Skeletal muscle satellite cell (primary cell): ENCODE data around the gene MMP11.

Source experiments
- H3K27me3 ChIP-seq: 2 replicates; pipeline ENCODE4 v1.7.0; 2013; ENCODE audit warnings: low read length; ENCODE audit not compliant: control insufficient read depth, insufficient read depth
- H3K36me3 ChIP-seq: 2 replicates; pipeline ENCODE4 v1.7.0; 2013; ENCODE audit warnings: mild to moderate bottlenecking, control low read depth, low read length; ENCODE audit not compliant: insufficient read depth
- H3K4me1 ChIP-seq: 2 replicates; pipeline ENCODE4 v1.7.0; 2013; ENCODE audit warnings: low read length; ENCODE audit not compliant: control insufficient read depth, insufficient read depth
- H3K4me2 ChIP-seq: 2 replicates; pipeline ENCODE4 v1.7.0; 2013; ENCODE audit warnings: mild to moderate bottlenecking, low read length
- H3K4me3 ChIP-seq: 2 replicates; pipeline ENCODE4 v1.7.0; 2013; ENCODE audit warnings: low read length
- H3K9ac ChIP-seq: 2 replicates; pipeline ENCODE4 v1.7.0; 2013; ENCODE audit warnings: mild to moderate bottlenecking, low read depth, low read length, moderate library complexity
- H3K9me3 ChIP-seq: replicated peaks from 2 replicates; pipeline ENCODE4 v1.7.0; 2013; ENCODE audit warnings: mild to moderate bottlenecking, control low read depth, low read length

The MMP11 gene

DNA sequence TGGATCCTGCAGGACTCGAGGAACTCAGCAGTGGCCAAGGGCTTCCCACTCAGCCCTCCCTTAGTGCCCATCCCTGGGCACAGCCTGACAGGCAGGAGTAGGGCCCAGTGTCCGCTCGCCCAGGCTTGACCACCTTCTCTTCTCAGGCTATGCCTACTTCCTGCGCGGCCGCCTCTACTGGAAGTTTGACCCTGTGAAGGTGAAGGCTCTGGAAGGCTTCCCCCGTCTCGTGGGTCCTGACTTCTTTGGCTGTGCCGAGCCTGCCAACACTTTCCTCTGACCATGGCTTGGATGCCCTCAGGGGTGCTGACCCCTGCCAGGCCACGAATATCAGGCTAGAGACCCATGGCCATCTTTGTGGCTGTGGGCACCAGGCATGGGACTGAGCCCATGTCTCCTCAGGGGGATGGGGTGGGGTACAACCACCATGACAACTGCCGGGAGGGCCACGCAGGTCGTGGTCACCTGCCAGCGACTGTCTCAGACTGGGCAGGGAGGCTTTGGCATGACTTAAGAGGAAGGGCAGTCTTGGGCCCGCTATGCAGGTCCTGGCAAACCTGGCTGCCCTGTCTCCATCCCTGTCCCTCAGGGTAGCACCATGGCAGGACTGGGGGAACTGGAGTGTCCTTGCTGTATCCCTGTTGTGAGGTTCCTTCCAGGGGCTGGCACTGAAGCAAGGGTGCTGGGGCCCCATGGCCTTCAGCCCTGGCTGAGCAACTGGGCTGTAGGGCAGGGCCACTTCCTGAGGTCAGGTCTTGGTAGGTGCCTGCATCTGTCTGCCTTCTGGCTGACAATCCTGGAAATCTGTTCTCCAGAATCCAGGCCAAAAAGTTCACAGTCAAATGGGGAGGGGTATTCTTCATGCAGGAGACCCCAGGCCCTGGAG is 10.9 kb downstream of the MMP11 start:
- Histone ChIP-seq H3K36me3 (no peaks in the 10 kb centered on the region), H3K4me1 (peaks cover 26% of the 10 kb centered on the region), H3K9ac (no peak overlapping the region), H3K9me3 (no peaks in the 10 kb centered on the region), H3K4me3 (no peak overlapping the region), H3K27me3 (no peaks in the 10 kb centered on the region), H3K4me2 (no peak overlapping the region)

DNA sequence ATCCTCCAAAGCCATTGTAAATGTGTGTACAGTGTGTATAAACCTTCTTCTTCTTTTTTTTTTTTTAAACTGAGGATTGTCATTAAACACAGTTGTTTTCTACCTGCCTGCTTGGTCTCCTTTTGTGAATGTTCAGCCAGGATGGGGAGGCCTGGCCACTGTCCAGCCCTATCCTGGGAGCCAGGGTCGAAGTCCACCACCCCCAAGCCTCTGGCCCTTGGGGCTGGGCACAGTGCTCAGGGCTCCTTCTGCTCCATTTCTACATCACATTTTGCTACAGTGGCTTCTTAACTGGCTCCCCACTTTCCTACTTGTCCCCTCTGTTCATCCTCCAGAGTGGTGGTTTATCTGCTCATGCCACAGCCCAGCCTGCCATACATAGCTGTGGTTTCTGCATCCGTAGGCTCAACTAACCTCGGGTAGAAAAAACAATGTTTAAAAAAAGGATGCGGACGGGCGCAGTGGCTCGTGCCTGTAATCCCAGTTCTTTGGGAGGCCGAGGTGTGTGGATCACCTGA is 11.6 kb downstream of the MMP11 start:
- no peaks in the 10 kb centered on the region for H3K9me3 ChIP-seq
- H3K9ac ChIP-seq, result no peak overlapping the region
- peaks cover 28% of the 10 kb centered on the region for H3K4me1 ChIP-seq
- H3K27me3 ChIP-seq, result no peaks in the 10 kb centered on the region
- H3K36me3 ChIP-seq, result no peaks in the 10 kb centered on the region
- no peak overlapping the region for H3K4me3 ChIP-seq
- H3K4me2 ChIP-seq, result no peak overlapping the region

DNA sequence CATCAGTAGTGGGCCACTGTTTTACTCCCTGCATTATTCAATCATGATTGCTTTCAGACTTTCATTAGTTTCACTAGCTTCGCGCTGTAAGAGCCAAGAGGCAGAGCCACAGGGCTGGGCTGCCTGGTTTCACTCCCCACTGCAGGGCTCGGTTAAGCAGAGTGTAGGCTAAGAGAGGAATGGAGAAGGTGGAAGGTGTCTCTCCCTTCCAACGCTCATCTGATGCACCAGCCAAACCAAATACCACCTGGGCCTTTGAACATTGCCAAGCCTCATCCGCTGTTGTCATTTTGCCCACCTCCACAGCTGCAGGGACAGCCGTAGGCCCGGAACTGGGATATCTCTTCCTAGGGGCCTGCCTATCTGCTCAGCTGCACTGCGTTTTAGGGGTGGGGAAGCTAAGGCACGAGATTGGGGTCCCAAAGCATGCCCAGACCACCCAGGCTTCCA is 13.6 kb downstream of the MMP11 start:
- no peaks in the 10 kb centered on the region for H3K27me3 ChIP-seq
- peak overlapping the region; percentile 89 for H3K4me2 ChIP-seq
- H3K4me3 ChIP-seq, result peak overlapping the region; percentile 99
- no peaks in the 10 kb centered on the region for H3K9me3 ChIP-seq
- H3K4me1 ChIP-seq, result peaks cover 28% of the 10 kb centered on the region
- H3K36me3 ChIP-seq, result no peaks in the 10 kb centered on the region
- H3K9ac ChIP-seq, result peak overlapping the region; percentile 100

DNA sequence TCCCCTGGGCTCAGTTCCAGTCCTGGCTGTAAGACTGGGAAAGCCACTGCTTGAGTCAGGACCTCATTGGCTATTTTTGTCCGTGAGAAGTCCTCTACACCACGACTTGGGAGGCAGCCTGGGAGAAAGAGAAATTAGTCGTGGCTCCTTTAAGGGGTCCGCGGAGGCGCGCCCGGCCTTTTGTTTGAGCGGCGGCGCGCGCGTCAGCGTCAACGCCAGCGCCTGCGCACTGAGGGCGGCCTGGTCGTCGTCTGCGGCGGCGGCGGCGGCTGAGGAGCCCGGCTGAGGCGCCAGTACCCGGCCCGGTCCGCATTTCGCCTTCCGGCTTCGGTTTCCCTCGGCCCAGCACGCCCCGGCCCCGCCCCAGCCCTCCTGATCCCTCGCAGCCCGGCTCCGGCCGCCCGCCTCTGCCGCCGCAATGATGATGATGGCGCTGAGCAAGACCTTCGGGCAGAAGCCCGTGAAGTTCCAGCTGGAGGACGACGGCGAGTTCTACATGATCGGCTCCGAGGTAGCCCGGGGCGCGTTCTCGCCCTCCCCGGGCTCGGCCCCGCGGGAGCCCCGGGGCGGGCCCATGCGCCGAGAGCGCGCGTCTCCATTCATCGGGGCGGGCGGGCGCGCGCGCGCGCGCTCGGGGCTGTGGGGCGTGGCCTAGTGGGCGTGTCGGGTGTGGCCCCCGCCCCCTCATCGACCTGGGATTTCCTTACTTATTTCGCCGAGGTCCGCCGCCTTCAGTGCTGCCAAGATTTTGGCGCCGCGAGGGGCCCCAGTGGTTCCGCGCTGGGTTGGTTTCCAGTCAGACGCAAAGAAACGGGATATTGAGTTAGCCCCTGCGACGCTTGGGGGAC is 14.3 kb downstream of the MMP11 start, which contains the start of gene SMARCB1:
Gene SMARCB1, plus strand, starts transcription at position 215 of the 848 bp plus-strand sequence. Its CDS starts 204 bp downstream, at position 419.
- peak within 1 kb of the TSS; percentile 89 for H3K4me2 ChIP-seq
- H3K4me1 ChIP-seq, result peaks cover 21% of the 10 kb centered on the region
- peak within 1 kb of the TSS; percentile 99 for H3K4me3 ChIP-seq
- H3K36me3 ChIP-seq, result peaks cover 5% of the 10 kb centered on the region
- peak within 1 kb of the TSS; percentile 100 for H3K9ac ChIP-seq
- H3K9me3 ChIP-seq, result no peaks in the 10 kb centered on the region
- H3K27me3 ChIP-seq, result no peaks in the 10 kb centered on the region

DNA sequence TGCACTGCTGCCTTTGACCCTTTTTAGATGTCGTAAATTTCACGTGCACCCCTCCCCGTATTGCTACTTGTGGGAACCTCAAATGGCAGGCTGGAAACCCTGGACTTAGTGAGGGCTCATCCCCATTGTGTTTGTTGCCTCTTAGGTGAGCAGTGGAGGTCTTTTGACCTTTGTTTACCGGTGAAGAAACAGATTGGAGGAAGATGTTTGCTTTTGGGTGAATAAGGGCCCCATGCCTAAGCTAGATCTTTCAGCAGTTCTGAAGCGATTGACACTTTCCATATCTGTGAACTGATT is 14.9 kb downstream of the MMP11 start:
- Histone ChIP-seq H3K4me2 (peak overlapping the region; percentile 89), H3K4me3 (peak overlapping the region; percentile 99), H3K4me1 (peaks cover 17% of the 10 kb centered on the region), H3K9me3 (no peaks in the 10 kb centered on the region), H3K9ac (peak overlapping the region; percentile 100), H3K36me3 (peaks cover 10% of the 10 kb centered on the region), H3K27me3 (no peaks in the 10 kb centered on the region)

DNA sequence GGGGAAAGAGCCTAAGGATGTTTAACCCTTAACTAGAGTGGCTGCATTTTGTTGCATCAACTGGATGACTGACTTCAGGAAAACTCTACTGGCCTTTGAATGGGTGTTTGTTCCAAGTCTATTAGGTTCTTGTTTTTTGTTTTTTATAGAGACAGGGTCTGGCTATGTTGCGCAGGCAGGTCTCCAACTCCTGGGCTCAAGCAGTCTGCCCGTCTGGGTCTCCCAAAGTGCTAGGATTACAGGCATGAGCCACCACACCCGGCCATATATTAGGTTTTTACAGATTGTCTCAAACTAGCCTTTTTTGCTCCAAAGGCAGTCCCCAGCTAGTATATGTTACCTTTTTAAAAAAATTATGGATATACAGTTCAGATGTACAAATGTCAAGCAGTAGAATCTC is 15.3 kb downstream of the MMP11 start:
- H3K4me3 ChIP-seq, result peak overlapping the region; percentile 99
- peak overlapping the region; percentile 100 for H3K9ac ChIP-seq
- H3K4me2 ChIP-seq, result peak overlapping the region; percentile 89
- H3K9me3 ChIP-seq, result no peaks in the 10 kb centered on the region
- peaks cover 17% of the 10 kb centered on the region for H3K4me1 ChIP-seq
- H3K27me3 ChIP-seq, result no peaks in the 10 kb centered on the region
- H3K36me3 ChIP-seq, result peaks cover 14% of the 10 kb centered on the region

DNA sequence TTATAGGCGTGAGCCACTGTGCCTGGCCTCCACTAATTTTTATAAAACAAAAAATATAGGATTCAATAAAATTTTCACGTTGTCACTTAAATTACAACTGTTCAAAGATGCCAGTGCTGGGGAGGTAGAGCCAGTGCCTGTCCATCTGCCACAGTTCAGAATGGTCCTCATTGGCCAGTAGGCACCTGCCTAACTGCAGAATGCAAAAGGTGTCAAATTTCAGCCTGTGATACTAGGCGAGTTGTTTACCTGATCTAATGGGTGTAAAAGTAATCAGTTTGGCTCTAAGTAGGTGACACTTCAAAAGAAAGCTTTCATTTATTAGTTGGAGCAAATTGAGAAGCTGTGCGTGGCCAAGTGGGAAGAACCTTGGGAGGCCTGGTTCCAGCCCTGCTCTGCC is 16.5 kb downstream of the MMP11 start:
- Histone ChIP-seq H3K4me2 (no peak overlapping the region), H3K36me3 (peaks cover 22% of the 10 kb centered on the region), H3K4me3 (no peak overlapping the region), H3K9me3 (no peaks in the 10 kb centered on the region), H3K4me1 (peaks cover 16% of the 10 kb centered on the region), H3K27me3 (no peaks in the 10 kb centered on the region), H3K9ac (no peak overlapping the region)

DNA sequence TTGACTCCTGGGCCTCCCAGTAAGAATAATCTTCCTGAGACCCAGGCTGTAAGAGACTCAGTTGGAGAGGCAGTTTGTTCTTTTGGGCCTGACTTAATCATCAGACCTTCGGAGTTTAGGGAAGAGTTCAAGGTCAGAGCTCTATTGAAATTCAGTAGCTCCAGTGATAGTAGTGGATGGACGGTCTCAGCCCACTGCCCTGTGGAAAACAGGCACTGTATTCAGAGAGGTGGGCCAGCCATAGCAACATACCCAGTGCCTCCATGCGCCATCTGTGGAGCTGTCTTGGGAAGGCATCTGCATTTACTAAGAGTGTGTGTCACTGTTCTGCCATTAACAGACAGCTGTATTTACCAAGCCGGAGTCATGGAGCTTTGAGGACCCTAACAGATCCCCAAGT is 17.0 kb downstream of the MMP11 start:
- H3K36me3 ChIP-seq, result peaks cover 26% of the 10 kb centered on the region
- no peak overlapping the region for H3K4me2 ChIP-seq
- no peak overlapping the region for H3K9ac ChIP-seq
- no peak overlapping the region for H3K4me3 ChIP-seq
- no peaks in the 10 kb centered on the region for H3K27me3 ChIP-seq
- peaks cover 12% of the 10 kb centered on the region for H3K4me1 ChIP-seq
- H3K9me3 ChIP-seq, result no peaks in the 10 kb centered on the region

DNA sequence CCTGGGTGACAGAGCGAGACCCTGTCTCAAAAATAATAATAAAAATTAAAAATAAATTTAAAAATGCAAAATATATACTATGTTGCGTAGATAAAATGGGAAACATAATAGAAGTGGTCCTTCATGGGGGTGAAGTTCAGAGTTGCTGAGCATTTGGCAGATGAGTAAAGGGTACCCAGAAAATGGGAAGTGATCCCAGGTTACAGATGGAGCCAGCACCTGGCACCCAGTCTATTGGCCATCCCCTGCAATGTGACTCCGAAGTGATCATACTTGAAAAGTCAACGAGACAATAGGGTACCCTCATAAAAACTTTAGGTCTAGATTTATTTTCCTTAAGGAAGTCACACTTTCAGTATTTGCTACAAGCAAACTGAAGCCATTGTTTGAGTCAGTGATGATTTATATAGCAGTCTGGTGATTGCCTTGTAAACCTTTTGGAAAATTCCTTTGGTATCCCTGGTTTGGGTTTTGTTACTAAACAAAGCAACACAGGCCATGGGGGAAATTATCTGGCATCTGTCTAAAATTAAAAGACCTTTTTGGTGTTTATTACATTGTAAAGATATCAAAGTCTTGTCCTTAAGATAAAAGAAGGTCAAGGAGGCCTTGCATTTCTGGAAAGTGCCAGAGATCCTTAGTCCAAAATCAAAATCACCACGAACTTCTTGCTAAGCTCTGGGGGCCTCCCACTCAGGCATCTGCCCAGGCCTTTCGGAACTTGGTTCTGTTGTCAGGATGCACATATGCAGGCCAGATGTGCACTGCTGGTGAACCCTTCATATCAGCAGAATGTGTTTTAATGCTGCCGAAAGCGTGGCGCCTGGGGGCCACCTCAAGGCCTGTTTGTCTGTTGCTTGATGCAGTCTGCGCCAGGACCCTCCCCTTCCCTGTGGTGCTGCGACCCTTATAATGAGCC is 18.4 kb downstream of the MMP11 start:
- H3K9ac ChIP-seq, result no peak overlapping the region
- H3K27me3 ChIP-seq, result no peaks in the 10 kb centered on the region
- H3K36me3 ChIP-seq, result peaks cover 37% of the 10 kb centered on the region
- H3K4me1 ChIP-seq, result peaks cover 12% of the 10 kb centered on the region
- no peaks in the 10 kb centered on the region for H3K9me3 ChIP-seq
- H3K4me3 ChIP-seq, result no peak overlapping the region
- H3K4me2 ChIP-seq, result no peak overlapping the region

DNA sequence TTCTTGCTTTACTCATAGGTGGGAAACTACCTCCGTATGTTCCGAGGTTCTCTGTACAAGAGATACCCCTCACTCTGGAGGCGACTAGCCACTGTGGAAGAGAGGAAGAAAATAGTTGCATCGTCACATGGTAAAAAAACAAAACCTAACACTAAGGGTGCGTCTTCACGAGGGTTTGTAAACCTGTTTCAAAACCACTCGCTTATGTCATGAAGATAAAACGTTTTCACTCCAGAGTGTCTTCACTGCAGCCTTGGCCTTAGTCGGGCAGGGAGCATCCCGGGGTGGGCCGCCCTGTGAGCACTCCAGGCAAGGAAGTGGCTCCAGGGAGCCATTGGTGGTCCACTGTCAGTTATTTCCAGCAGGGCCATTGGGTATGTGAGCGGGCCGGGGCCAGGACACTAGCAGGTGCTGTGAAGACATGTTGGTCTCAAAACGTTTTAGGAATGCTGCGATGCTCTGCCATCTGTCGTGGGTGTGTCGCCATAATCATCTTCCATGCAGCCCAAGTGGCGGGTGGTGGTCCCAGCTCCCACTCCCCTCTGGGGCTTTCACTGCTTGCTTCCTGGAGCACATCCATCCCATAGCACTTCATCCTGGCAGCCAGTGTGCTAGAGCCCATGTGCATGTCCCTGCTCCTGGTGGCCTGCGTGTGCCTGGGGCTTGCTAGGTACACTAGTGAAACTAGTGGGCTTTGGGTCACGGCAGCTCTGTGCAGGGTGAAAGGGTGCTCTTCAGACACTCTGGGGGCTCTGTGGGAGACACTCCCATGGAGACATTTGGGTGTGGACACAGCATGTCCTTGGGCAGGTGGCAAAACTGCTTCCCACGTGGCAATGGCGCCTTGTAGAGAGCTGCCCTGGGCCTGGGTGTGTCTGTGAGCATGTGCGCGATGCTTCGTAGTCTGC is 19.3 kb downstream of the MMP11 start:
- H3K9me3 ChIP-seq, result no peaks in the 10 kb centered on the region
- no peak overlapping the region for H3K4me2 ChIP-seq
- H3K4me3 ChIP-seq, result no peak overlapping the region
- H3K36me3 ChIP-seq, result peaks cover 44% of the 10 kb centered on the region
- H3K27me3 ChIP-seq, result no peaks in the 10 kb centered on the region
- peaks cover 13% of the 10 kb centered on the region for H3K4me1 ChIP-seq
- H3K9ac ChIP-seq, result no peak overlapping the region
